NCI-H2081 treated with DMSO at 0.1 percent for 48 hours (cell line): Measurements from ENCODE around the gene EEF1AKMT1.

Experiments
- DNase-seq: peaks from one replicate; lab custom pipeline; 2025; lab: John Stamatoyannopoulos, UW

The EEF1AKMT1 gene, protein sequence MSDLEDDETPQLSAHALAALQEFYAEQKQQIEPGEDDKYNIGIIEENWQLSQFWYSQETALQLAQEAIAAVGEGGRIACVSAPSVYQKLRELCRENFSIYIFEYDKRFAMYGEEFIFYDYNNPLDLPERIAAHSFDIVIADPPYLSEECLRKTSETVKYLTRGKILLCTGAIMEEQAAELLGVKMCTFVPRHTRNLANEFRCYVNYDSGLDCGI

DNA sequence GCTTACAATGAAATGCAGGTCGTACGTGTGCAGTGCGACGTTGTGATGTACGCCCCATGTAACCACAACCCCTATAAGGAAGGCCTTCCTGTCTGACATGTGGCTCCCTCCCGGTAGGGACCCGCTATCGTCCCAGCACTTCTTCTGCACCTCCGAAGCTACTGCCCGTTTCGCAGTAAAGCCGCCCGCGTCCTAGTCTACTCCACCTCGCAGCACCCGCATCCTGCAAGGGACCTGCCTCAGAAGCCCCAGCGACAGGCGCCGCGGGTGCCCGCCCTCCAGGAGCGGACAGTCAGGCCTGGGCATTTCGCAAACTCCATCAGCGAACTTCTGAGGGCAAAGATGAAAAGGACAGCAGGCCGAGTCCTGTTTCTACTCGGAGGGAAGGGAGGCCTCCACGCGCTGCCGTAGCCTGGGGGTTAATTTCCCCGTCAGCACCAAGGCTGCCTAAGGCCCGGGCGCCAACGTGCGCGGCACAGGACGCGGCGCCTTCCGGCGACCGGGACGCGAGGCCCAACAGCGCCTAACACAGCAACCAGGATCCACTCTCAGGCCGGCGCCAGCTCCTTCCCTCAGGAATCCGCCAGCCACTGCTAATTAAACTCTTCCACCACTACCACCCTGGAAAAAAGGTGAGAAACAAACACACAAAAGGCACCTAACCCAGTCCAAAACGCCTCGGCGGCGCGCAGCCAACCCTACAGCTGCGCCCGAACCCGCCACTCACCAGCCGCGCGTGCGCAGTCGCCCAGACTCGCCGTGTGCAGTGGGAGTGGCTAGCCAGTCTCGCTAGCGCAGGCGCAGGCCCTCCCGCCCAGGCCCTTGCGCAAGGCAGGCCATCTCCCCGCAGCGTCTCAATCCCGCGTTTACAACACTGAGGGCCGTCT, at the start of gene EEF1AKMT1:
EEF1AKMT1 (minus strand) TSS at position 768 of the 887 bp plus-strand sequence. CDS start 16,363 bp downstream, outside the sequence.
- DNase-seq, result peak; percentile 41

DNA sequence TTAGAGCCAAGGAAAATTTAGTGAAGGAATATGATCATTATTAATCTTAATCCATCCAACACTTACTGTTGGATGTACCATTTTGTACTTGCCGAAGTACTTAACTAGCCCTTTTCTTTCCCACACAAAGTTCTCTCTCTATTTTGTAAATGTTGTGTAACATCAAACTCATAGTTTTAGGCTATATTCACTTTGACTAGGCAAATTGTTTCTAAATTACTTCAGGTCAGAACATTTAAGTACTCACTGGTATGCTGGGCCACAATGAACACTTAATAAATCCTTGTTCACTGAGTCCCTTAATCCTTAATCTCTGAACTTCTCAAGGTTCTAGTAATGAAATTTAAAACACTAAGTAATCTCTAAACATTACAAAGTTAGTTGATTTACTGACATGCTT, 49.3 kb upstream of the EEF1AKMT1 start:
- no peak for DNase-seq

- DNase-seq, result no peak
These were observed 48.6 kb upstream of the EEF1AKMT1 start for GRCh38 chr13:20822406-20822805.

DNA sequence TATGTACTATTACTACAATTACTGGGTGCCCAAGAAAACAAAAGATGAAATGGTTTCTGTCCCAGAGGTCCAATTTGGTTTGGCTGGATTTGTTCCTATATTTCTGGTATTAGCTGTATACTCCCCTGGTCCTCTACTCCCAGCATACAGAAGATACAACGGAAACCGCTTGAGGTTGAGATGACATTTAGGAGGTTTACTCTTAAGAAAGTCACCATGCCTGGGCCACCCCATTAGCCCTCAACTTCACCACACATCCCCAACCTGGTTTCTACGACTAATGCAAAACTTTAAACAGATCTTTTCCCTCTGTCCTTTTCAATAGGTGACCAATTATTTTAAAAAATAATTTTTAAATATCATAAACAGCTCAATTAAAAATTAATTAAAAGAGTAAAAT, 46.0 kb upstream of the EEF1AKMT1 start:
- no peak for DNase-seq

DNA sequence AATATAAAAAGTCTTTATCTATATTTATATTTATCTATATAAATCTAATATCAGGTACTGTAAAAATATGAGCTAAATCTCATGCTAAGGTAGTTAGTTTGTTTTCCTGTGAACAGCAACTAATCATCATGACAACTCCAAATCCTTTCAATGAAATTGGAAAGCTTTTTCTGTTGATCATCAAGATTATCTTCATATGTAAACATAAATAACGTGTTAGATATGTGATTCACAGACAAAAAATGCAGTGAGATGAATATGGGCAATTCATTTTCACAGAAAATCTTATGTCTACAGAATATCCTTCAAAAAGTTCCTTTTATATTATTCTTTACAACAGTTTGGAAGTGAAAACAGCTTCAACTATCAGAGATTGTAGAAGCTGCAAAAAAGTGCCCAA, 41.7 kb upstream of the EEF1AKMT1 start:
- DNase-seq, result no peak

- no peak for DNase-seq
These were observed 40.6 kb upstream of the EEF1AKMT1 start for GRCh38 chr13:20814224-20814910.

GRCh38 chr13:20812890-20813289, 39.1 kb upstream of the EEF1AKMT1 start:
- no peak for DNase-seq

DNA sequence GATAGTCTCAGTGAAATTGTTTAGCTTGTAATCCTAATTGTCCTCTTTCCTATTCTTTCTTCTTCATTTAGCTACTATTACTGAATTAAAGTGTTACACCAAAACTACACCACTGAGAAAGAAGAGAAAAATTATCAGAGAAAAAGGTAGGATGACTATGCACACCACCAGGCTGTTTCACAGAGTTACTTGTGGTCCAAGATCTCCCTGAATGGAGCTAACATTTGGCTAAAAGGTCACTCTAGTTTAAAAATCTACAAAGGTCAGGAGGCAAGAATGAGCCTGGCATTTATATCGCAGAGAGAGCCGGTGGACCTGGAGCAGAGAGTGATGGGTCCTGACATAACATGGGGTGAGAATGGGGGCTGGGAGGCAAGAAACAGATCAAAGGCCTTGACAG, 37.0 kb upstream of the EEF1AKMT1 start:
- no peak for DNase-seq

DNA sequence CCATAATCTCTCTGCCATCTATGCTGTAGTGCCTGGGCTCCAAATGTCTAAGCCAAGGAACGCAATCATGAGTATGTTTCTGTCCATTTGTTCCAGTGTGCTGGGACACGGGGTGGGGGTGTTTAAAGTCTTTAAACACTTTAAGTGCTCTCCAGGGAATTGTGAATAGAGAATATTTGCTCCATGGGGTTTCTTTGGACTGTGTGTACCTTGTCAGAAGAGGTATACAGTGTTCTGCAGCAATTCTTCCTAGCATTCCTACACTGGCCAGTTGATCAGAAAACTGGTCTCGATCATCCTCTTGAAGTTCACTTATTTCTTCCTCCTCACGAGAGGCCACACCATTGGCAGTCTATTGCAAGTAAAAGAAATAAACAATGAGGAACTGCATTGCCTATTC, 35.1 kb upstream of the EEF1AKMT1 start:
- no peak for DNase-seq

DNA sequence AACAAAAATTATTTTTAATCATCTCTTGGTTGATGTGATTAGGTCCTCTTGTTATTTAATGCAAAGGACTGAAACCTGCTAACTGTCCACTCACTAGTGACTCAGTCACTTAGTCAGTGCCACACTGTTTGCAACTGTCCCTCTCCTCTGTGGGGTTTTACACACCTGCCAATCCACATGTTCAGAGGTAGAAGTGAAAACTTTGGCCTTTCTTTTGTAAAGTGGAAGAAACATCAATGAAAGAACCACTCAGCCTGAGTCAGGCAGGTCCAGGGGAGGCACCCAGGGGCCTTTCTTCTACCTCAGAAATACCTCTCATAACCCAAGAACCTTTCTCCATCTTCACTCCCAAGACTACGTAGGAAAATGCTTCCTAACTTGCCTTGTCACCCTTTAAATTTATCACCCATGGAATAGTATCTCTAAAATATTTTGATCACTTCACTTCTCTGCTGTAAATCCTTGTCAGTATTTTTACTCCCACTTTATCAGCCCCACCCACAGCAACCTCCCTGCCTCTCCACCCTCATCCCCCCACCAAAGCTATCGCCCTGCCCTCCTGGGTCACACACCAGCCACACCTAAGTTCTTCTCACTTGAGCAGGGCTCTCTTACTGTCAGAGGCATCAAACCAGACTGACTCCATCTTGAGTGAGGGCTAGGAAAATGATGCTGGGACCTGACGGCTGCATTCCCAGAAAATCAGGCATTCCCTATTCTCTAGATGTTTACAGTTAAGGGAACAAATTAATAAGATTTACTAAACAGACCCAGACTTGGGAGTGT, 29.6 kb upstream of the EEF1AKMT1 start:
- no peak for DNase-seq

- DNase-seq, result no peak
These were observed 27.9 kb upstream of the EEF1AKMT1 start for GRCh38 chr13:20801707-20802106.

DNA sequence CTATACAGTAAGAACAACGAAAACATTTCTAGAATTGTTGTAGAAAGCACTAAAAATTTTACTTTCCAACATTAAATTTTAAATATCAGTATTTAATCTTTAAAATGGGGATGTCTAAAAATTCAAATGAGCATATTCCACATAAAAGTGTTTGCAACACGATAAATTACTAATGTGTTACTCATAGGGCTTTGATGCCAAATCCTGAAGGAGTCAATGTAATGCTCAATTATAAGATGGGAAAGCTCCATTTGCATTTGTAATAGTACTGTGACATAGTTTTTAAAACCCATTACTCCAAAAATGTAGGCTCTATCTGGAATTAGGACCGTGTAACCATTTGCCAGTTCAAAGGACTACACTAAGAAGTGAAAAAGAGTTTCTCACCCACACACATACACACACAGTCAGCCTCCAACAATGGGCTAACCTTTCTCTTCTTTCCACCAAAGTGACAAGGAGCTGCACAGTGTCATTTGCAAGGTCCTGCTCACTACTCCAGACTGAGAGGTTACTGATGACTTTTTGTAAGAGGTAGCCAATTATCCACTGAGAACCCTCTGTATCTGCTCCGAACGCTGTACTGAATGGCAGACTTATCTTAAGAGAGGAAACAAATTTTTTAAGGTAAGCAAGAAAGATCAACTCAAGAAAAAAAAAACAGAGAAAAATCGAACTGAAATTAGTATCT, 26.1 kb upstream of the EEF1AKMT1 start:
- no peak for DNase-seq

DNA sequence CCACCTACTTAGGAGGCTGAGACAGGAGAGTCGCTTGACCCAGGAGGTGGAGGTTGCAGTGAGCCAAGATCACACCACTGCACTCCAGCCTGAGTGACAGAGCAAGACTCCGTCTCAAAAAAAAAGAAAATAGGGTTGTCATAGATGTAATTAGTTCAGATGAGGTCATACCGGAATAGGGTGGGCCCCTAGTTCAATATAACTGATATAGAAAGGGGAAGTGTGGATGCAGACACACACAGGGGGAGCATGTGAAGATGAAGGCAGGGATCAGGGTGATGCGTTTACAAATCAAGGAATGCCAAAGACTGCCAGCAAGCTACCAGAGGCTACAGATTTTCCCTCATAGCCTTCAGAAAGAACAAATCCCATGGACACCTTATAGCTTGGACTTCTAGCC, 24.3 kb upstream of the EEF1AKMT1 start:
- no peak for DNase-seq

- DNase-seq, result no peak
These were observed 23.2 kb upstream of the EEF1AKMT1 start for GRCh38 chr13:20796791-20797508.

- DNase-seq, result no peak
These were observed 15.9 kb upstream of the EEF1AKMT1 start for GRCh38 chr13:20789665-20790064.

- no peak for DNase-seq
These were observed 14.6 kb upstream of the EEF1AKMT1 start for GRCh38 chr13:20788312-20788711.

DNA sequence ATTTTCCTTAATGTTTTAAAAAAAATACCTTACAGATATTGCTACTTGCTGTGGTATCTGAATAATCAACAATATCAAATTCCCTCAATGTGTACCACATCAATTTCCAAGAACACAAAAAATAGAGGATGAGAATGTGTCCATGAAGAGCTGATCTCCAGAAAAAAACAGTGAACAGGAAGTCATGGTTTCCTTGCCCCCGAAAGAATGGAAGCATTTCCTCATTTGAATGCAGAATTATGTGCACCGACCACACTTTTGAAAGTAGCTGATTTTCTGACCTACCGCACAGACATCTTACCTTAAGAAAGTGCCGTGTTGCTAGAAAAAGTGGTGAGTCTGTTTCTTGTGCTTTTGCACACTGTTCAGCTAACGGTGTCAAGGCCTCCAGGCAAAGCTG, 13.4 kb upstream of the EEF1AKMT1 start:
- no peak for DNase-seq

- DNase-seq, result no peak
These were observed 8.5 kb upstream of the EEF1AKMT1 start for GRCh38 chr13:20782116-20782708.

DNA sequence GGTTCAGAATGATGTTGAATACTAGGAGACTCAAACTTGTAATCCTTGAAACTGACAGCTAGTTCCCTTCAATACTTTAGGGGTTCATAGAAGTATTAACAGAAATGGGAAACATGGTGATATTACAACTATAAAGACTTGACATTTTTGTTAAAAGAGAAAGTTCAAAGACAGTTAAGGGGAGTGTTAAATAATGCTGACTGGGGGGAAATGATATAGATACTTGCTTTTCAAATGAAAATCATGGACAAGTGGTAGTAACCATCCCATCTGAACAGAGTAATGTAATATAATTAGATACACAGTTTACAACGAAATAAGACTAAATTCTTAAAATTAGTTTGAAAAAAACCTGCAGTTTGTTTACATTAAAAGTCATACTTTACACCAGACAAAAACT, 6.6 kb upstream of the EEF1AKMT1 start:
- no peak for DNase-seq

- no peak for DNase-seq
These were observed 5.6 kb upstream of the EEF1AKMT1 start for GRCh38 chr13:20779405-20779804.
